HEK293 (cell line): Measurements from ENCODE around the gene CAMKMT.

ENCODE experiments used
- CTCF ChIA-PET: fragments of 350-600 bp; formaldehyde crosslinking; extraction: SDS; loops from one replicate; lab custom pipeline; 2021; ENCODE audit warnings: antibody characterized with exemption; lab: Yijun Ruan, JAX
- POLR2A ChIA-PET: fragments of 300-600 bp; formaldehyde crosslinking; extraction: SDS; loops from one replicate; lab custom pipeline; 2020; ENCODE audit warnings: antibody characterized with exemption, inconsistent platforms; lab: Yijun Ruan, JAX
- H3K27ac ChIP-seq: fragments of 200-500 bp; sonication (Bioruptor generic); 2 replicates; pipeline ENCODE4 v1.5.1; 2014; ENCODE audit warnings: low read depth, low read length, control low read depth, inconsistent platforms; ENCODE audit errors: extremely low read depth
- H3K36me3 ChIP-seq, 2 experiments: fragments of 200-500 bp in 1 of 2; sonication (Bioruptor generic) in 1 of 2; 1 replicate in 1 of 2; 2 replicates in 1 of 2; pipeline ENCODE4 v1.5.1; 2014 to 2017; ENCODE audit warnings: inconsistent platforms in 2 of 2, low read length in 2 of 2; ENCODE audit not compliant: control insufficient read depth in 2 of 2, insufficient read depth in 1 of 2
- H3K4me1 ChIP-seq: fragments of 200-500 bp; sonication (Bioruptor generic); 2 replicates; pipeline ENCODE4 v1.5.1; 2014; ENCODE audit warnings: mild to moderate bottlenecking, low read length, inconsistent platforms; ENCODE audit not compliant: control insufficient read depth, insufficient read depth
- H3K4me3 ChIP-seq: 2 replicates; pipeline ENCODE4 v1.5.1; 2011; ENCODE audit warnings: low read depth, mild to moderate bottlenecking, control low read depth, low read length, moderate library complexity
- H3K9me3 ChIP-seq: fragments of 200-500 bp; sonication (Bioruptor generic); 2 replicates; pipeline ENCODE4 v1.5.1; 2014; ENCODE audit warnings: low read depth, low read length, inconsistent platforms; ENCODE audit not compliant: control insufficient read depth, insufficient read depth
- BCL11B ChIP-seq: fragments of 450-650 bp; formaldehyde crosslinking; IDR thresholded peaks from 2 replicates; pipeline ENCODE4 v1.5.1; 2016; ENCODE audit warnings: low read depth, missing biosample characterization, missing genetic modification characterization
- EGR2 ChIP-seq: fragments of 450-650 bp; formaldehyde crosslinking; IDR thresholded peaks from 2 replicates; pipeline ENCODE4 v1.5.1; 2016; ENCODE audit warnings: low read depth, missing biosample characterization, missing genetic modification characterization
- GLIS1 ChIP-seq: fragments of 450-650 bp; formaldehyde crosslinking; IDR thresholded peaks from 2 replicates; pipeline ENCODE4 v1.5.1; 2016; ENCODE audit warnings: missing biosample characterization, missing genetic modification characterization
- HOXA7 ChIP-seq: sonication (generic); formaldehyde crosslinking; IDR thresholded peaks from 2 replicates; pipeline ENCODE4 v1.8.1; 2022; ENCODE audit warnings: missing genetic modification reagents, borderline replicate concordance
- HOXD13 ChIP-seq: sonication (generic); formaldehyde crosslinking; IDR thresholded peaks from 2 replicates; pipeline ENCODE4 v1.8.0; 2022; ENCODE audit warnings: missing genetic modification reagents, borderline replicate concordance
- MYNN ChIP-seq: fragments of 450-650 bp; formaldehyde crosslinking; IDR thresholded peaks from 2 replicates; pipeline ENCODE4 v1.5.1; 2016; ENCODE audit warnings: missing biosample characterization, missing genetic modification characterization, borderline replicate concordance
- SP3 ChIP-seq: fragments of 450-650 bp; formaldehyde crosslinking; IDR thresholded peaks from 2 replicates; pipeline ENCODE4 v1.5.1; 2016; ENCODE audit warnings: missing biosample characterization, missing genetic modification characterization
- TCF7L2 ChIP-seq: IDR thresholded peaks from 2 replicates; pipeline ENCODE4 v1.6.1; 2011; ENCODE audit warnings: low read depth, mild to moderate bottlenecking, inconsistent platforms, low read length, moderate library complexity, borderline replicate concordance
- WT1 ChIP-seq: fragments of 450-650 bp; formaldehyde crosslinking; IDR thresholded peaks from 2 replicates; pipeline ENCODE4 v1.5.1; 2016; ENCODE audit warnings: missing biosample characterization, missing genetic modification characterization
- ZBTB20 ChIP-seq: fragments of 450-650 bp; formaldehyde crosslinking; IDR thresholded peaks from 2 replicates; pipeline ENCODE4 v1.5.1; 2016; ENCODE audit warnings: missing biosample characterization, missing genetic modification characterization
- ZBTB8A ChIP-seq: fragments of 450-650 bp; formaldehyde crosslinking; IDR thresholded peaks from 2 replicates; pipeline ENCODE4 v1.5.1; 2016; ENCODE audit warnings: missing biosample characterization, missing genetic modification characterization
- ZNF157 ChIP-seq: fragments of 450-650 bp; formaldehyde crosslinking; IDR thresholded peaks from 2 replicates; pipeline ENCODE4 v1.5.1; 2016; ENCODE audit warnings: missing biosample characterization, missing genetic modification characterization
- ZNF175 ChIP-seq: fragments of 450-650 bp; formaldehyde crosslinking; IDR thresholded peaks from 2 replicates; pipeline ENCODE4 v1.5.1; 2016; ENCODE audit warnings: missing biosample characterization, missing genetic modification characterization
- ZNF292 ChIP-seq: fragments of 450-650 bp; formaldehyde crosslinking; IDR thresholded peaks from 2 replicates; pipeline ENCODE4 v1.5.1; 2016; ENCODE audit warnings: low read depth, missing biosample characterization, missing genetic modification characterization, borderline replicate concordance
- ZNF391 ChIP-seq: fragments of 450-650 bp; formaldehyde crosslinking; IDR thresholded peaks from 2 replicates; pipeline ENCODE4 v1.5.1; 2016; ENCODE audit warnings: low read depth, missing biosample characterization, missing genetic modification characterization, borderline replicate concordance
- ZNF426 ChIP-seq: fragments of 450-650 bp; formaldehyde crosslinking; IDR thresholded peaks from 2 replicates; pipeline ENCODE4 v1.5.1; 2017; ENCODE audit warnings: missing biosample characterization, missing genetic modification characterization, mild to moderate bottlenecking, inconsistent platforms, moderate library complexity
- ZNF555 ChIP-seq: fragments of 450-650 bp; formaldehyde crosslinking; conservative IDR thresholded peaks from 2 replicates; pipeline ENCODE4 v1.5.1; 2017; ENCODE audit warnings: missing biosample characterization, mild to moderate bottlenecking, missing genetic modification characterization, inconsistent platforms
- ZNF561 ChIP-seq: fragments of 450-650 bp; IDR thresholded peaks from 2 replicates; pipeline ENCODE4 v1.5.1; 2018; ENCODE audit warnings: missing biosample characterization, missing genetic modification characterization, borderline replicate concordance
- ZNF585B ChIP-seq: fragments of 450-650 bp; formaldehyde crosslinking; IDR thresholded peaks from 2 replicates; pipeline ENCODE4 v1.5.1; 2016; ENCODE audit warnings: missing biosample characterization, missing genetic modification characterization
- ZNF610 ChIP-seq: fragments of 450-650 bp; formaldehyde crosslinking; IDR thresholded peaks from 2 replicates; pipeline ENCODE4 v1.5.1; 2016; ENCODE audit warnings: missing biosample characterization, missing genetic modification characterization, borderline replicate concordance
- ZNF707 ChIP-seq: fragments of 450-650 bp; formaldehyde crosslinking; IDR thresholded peaks from 2 replicates; pipeline ENCODE4 v1.5.1; 2016; ENCODE audit warnings: missing biosample characterization, missing genetic modification characterization
- ZSCAN30 ChIP-seq: fragments of 450-650 bp; IDR thresholded peaks from 2 replicates; pipeline ENCODE4 v1.5.1; 2018; ENCODE audit warnings: missing biosample characterization, mild to moderate bottlenecking, missing genetic modification characterization, moderate library complexity
- ZXDB ChIP-seq: fragments of 450-650 bp; formaldehyde crosslinking; IDR thresholded peaks from 2 replicates; pipeline ENCODE4 v1.5.1; 2016; ENCODE audit warnings: missing biosample characterization, missing genetic modification characterization
- TF ChIP-seq, protein P1 (sequence below): fragments of 450-650 bp; formaldehyde crosslinking; IDR thresholded peaks from 2 replicates; pipeline ENCODE4; 2016; ENCODE audit warnings: missing biosample characterization, missing genetic modification characterization
- TF ChIP-seq, protein P2 (sequence below): fragments of 450-650 bp; formaldehyde crosslinking; IDR thresholded peaks from 2 replicates; pipeline ENCODE4 v1.5.1; 2016; ENCODE audit warnings: missing biosample characterization, missing genetic modification characterization, low read depth

Gene CAMKMT

DNA sequence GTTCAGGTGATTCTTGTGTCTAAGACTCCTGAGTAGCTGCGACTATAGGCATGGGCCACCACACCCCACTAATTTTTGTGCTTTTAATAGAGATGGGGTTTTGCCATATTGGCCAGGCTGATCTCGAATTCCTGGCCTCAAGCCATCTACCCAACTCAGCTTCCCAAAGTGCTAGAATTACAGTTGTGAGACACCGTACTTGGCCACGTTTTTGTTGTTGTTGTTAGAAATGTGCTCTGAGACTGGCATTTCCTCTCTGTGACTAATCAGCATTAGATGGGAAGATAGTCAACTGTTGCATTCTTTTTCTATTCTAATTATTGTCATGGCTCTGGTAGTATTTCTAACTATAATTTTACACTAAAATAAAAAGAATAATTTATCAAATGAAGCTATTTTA is 191.7 kb downstream of the CAMKMT start:
- no peak overlapping the region for H3K27ac ChIP-seq
- no peaks in the 10 kb centered on the region for H3K9me3 ChIP-seq
- TF ChIP-seq SP3 (tag by site-specific recombination), result no peak
- TF ChIP-seq, all 188 proteins: peak for 0
- CTCF ChIA-PET, result no interaction called here
- Histone ChIP-seq H3K4me1 (no peaks in the 10 kb centered on the region), H3K4me3 (no peak overlapping the region), H3K36me3 (no peaks in the 10 kb centered on the region)
- POLR2A ChIA-PET, result no interaction called here

DNA sequence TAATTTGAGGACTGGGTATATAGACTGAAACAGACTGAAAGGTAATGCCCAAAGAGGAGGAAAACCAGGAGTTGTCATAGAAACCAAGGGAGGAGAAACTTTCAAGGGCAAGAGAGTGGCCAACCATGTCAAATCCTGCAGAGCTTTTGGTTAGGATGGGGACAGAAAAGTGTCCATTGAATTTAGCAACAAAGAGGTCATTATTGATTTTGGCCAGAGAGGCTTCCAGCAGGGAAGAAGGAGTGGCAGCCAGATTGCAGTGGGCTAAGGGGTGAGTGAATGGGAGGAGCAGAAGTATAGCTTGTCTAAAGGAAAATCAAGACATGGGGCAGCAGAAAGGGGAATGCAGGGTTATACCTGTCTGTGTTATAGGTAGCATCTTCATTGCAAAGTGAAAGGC is 194.0 kb downstream of the CAMKMT start:
- no peaks in the 10 kb centered on the region for H3K36me3 ChIP-seq
- ChIA-PET CTCF (interaction anchor here (1.1 kb wide), 1 partner anchor 76 kb away, joined by 3 read pairs; no protein-coding TSS in a partner anchor), POLR2A (no interaction called here)
- no peak overlapping the region for H3K27ac ChIP-seq
- H3K9me3 ChIP-seq, result no peaks in the 10 kb centered on the region
- H3K4me3 ChIP-seq, result no peak overlapping the region
- no peaks in the 10 kb centered on the region for H3K4me1 ChIP-seq
- TF ChIP-seq HOXA7 (CRISPR knock-in tag) (no peak), GLIS1 (tag by site-specific recombination) (no peak), ZNF175 (tag by site-specific recombination) (no peak), WT1 (tag by site-specific recombination) (no peak), EGR2 (tag by site-specific recombination) (no peak), ZBTB20 (tag by site-specific recombination) (no peak), TCF7L2 (no peak), ZNF426 (no peak), ZNF292 (no peak)
- TF ChIP-seq, protein P1, sequence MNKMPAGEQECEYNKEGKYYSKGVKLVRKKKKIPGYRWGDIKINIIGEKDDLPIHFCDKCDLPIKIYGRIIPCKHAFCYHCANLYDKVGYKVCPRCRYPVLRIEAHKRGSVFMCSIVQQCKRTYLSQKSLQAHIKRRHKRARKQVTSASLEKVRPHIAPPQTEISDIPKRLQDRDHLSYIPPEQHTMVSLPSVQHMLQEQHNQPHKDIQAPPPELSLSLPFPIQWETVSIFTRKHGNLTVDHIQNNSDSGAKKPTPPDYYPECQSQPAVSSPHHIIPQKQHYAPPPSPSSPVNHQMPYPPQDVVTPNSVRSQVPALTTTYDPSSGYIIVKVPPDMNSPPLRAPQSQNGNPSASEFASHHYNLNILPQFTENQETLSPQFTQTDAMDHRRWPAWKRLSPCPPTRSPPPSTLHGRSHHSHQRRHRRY (tag by site-specific recombination), result no peak

DNA sequence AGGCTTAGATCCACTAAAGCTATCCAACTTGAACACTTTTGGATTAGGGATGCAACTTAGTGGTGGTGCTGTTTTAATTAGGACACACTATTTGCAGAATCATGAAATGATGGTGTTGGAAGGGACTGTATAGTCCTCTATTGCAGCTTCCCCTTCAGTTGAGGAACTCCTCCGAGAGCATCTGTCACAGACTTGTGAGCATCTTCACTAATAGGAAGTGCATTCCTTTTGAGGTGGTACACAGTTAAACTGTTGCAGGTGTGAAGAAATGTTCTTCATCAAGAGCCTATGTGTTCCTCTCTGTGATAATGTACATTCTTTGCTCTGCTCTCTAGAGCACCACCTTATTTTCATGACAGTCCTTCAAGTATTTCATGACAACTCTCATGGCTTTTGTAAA is 197.4 kb downstream of the CAMKMT start:
- Histone ChIP-seq H3K4me3 (no peak overlapping the region), H3K9me3 (no peaks in the 10 kb centered on the region), H3K36me3 (no peaks in the 10 kb centered on the region), H3K27ac (no peak overlapping the region), H3K4me1 (no peaks in the 10 kb centered on the region)
- ChIA-PET CTCF (interaction anchor here (1.0 to 2.4 kb wide), 2 partner anchors 41 to 397 kb away, joined by 4 to 19 read pairs; no protein-coding TSS in a partner anchor), POLR2A (no interaction called here)
- TF ChIP-seq ZNF391 (tag by site-specific recombination) (no peak), ZXDB (tag by site-specific recombination) (no peak), BCL11B (no peak), HOXD13 (no peak), ZNF561 (tag by site-specific recombination) (no peak), ZNF157 (no peak), ZNF585B (tag by site-specific recombination) (no peak), ZNF707 (tag by site-specific recombination) (no peak), ZNF555 (tag by site-specific recombination) (no peak), ZNF610 (tag by site-specific recombination) (no peak), ZSCAN30 (no peak), MYNN (tag by site-specific recombination) (no peak), ZBTB8A (no peak)
- TF ChIP-seq, protein P2, sequence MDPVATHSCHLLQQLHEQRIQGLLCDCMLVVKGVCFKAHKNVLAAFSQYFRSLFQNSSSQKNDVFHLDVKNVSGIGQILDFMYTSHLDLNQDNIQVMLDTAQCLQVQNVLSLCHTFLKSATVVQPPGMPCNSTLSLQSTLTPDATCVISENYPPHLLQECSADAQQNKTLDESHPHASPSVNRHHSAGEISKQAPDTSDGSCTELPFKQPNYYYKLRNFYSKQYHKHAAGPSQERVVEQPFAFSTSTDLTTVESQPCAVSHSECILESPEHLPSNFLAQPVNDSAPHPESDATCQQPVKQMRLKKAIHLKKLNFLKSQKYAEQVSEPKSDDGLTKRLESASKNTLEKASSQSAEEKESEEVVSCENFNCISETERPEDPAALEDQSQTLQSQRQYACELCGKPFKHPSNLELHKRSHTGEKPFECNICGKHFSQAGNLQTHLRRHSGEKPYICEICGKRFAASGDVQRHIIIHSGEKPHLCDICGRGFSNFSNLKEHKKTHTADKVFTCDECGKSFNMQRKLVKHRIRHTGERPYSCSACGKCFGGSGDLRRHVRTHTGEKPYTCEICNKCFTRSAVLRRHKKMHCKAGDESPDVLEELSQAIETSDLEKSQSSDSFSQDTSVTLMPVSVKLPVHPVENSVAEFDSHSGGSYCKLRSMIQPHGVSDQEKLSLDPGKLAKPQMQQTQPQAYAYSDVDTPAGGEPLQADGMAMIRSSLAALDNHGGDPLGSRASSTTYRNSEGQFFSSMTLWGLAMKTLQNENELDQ (tag by site-specific recombination), result no peak
- TF ChIP-seq, all 188 proteins: peak for 0
